DND-41 (cell line): Measurements from ENCODE around the gene MPHOSPH8.

Experiments used
- ATAC-seq: fragments of 200-7000 bp; cut with Tn5 transposase; 3 replicates; pipeline ENCODE4 v1.9.1; 2021; ENCODE audit warnings: low read depth; ENCODE audit not compliant: insufficient read depth
- DNase-seq: peaks from one replicate; pipeline ENCODE4 v3.0.0-alpha.2; 2020
- H2AFZ ChIP-seq: 2 replicates; pipeline ENCODE4 v1.6.0; 2012; ENCODE audit warnings: low read depth, low read length
- H3K27ac ChIP-seq: 2 replicates; pipeline ENCODE4 v1.5.1; 2012; ENCODE audit warnings: low read length, inconsistent platforms
- H3K27me3 ChIP-seq: fragments of 200-600 bp; sonication (generic); 2 replicates; pipeline ENCODE4 v1.6.0; 2012; ENCODE audit warnings: low read length, mild to moderate bottlenecking, inconsistent platforms; ENCODE audit not compliant: insufficient read depth, poor library complexity
- H3K36me3 ChIP-seq: 2 replicates; pipeline ENCODE4 v1.5.1; 2012; ENCODE audit warnings: low read length, inconsistent platforms; ENCODE audit not compliant: insufficient read depth
- H3K4me1 ChIP-seq: 2 replicates; pipeline ENCODE4 v1.5.1; 2012; ENCODE audit warnings: mild to moderate bottlenecking, low read length; ENCODE audit not compliant: insufficient read depth
- H3K4me2 ChIP-seq: 2 replicates; pipeline ENCODE4 v1.6.0; 2012; ENCODE audit warnings: mild to moderate bottlenecking, moderate library complexity, low read length, inconsistent platforms; ENCODE audit not compliant: insufficient read depth
- H3K4me3 ChIP-seq, 2 experiments: fragments of 200-600 bp in 1 of 2; shearing (Covaris generic) in 1 of 2; 2 replicates each; pipeline ENCODE4 v1.5.1; 2012 to 2016; ENCODE audit warnings: inconsistent platforms in 2 of 2, low read length in 2 of 2, mild to moderate bottlenecking in 2 of 2, low read depth in 1 of 2, moderate library complexity in 1 of 2
- H3K79me2 ChIP-seq: 2 replicates; pipeline ENCODE4 v1.6.0; 2012; ENCODE audit warnings: low read length, inconsistent platforms; ENCODE audit not compliant: insufficient read depth
- H3K9ac ChIP-seq: 2 replicates; pipeline ENCODE4 v1.6.0; 2012; ENCODE audit warnings: low read depth, mild to moderate bottlenecking, inconsistent platforms, low read length, moderate library complexity
- H3K9me3 ChIP-seq: 2 replicates; pipeline ENCODE4 v1.5.1; 2012; ENCODE audit warnings: low read length, moderate library complexity, mild to moderate bottlenecking, inconsistent platforms; ENCODE audit not compliant: insufficient read depth, severe bottlenecking
- H4K20me1 ChIP-seq: 2 replicates; pipeline ENCODE4 v1.6.0; 2012; ENCODE audit warnings: low read length; ENCODE audit not compliant: insufficient read depth
- CTCF ChIP-seq: IDR thresholded peaks from 2 replicates; pipeline ENCODE4 v1.5.1; 2012; ENCODE audit warnings: borderline replicate concordance, low read length, moderate library complexity, mild to moderate bottlenecking; ENCODE audit not compliant: poor library complexity, severe bottlenecking; ENCODE audit errors: extremely low read depth
- EZH2 ChIP-seq: IDR thresholded peaks from 3 replicates; pipeline ENCODE4 v1.6.1; 2012; ENCODE audit warnings: borderline replicate concordance, low read depth, mild to moderate bottlenecking, moderate library complexity, low read length, inconsistent platforms; ENCODE audit not compliant: severe bottlenecking

MPHOSPH8 gene, protein sequence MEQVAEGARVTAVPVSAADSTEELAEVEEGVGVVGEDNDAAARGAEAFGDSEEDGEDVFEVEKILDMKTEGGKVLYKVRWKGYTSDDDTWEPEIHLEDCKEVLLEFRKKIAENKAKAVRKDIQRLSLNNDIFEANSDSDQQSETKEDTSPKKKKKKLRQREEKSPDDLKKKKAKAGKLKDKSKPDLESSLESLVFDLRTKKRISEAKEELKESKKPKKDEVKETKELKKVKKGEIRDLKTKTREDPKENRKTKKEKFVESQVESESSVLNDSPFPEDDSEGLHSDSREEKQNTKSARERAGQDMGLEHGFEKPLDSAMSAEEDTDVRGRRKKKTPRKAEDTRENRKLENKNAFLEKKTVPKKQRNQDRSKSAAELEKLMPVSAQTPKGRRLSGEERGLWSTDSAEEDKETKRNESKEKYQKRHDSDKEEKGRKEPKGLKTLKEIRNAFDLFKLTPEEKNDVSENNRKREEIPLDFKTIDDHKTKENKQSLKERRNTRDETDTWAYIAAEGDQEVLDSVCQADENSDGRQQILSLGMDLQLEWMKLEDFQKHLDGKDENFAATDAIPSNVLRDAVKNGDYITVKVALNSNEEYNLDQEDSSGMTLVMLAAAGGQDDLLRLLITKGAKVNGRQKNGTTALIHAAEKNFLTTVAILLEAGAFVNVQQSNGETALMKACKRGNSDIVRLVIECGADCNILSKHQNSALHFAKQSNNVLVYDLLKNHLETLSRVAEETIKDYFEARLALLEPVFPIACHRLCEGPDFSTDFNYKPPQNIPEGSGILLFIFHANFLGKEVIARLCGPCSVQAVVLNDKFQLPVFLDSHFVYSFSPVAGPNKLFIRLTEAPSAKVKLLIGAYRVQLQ

GRCh38 chr13:19633479-19634255 lies at the start of gene MPHOSPH8:
MPHOSPH8 (plus strand) TSS chr13:19633659; CDS start chr13:19633749, 90 bp downstream.
- no peaks in the 10 kb centered on the region for H3K27me3 ChIP-seq
- peaks cover 33% of the 10 kb centered on the region for H3K4me1 ChIP-seq
- peak within 1 kb of the TSS; percentile 78 for H3K9ac ChIP-seq
- H2AFZ ChIP-seq = peak within 1 kb of the TSS; percentile 84
- H3K79me2 ChIP-seq = peaks cover 50% of the 10 kb centered on the region
- peak within 1 kb of the TSS; percentile 84 for H3K27ac ChIP-seq
- H3K36me3 ChIP-seq = no peaks in the 10 kb centered on the region; the same call in 1 of the 2 replicates
- DNase-seq = peak; percentile 96
- H3K4me3 ChIP-seq = peak within 1 kb of the TSS; percentile 82 to 97
- TF ChIP-seq CTCF (no peak), EZH2 (no peak)
- H3K9me3 ChIP-seq = peaks cover 7% of the 10 kb centered on the region
- H4K20me1 ChIP-seq = peaks cover 16% of the 10 kb centered on the region; the same call in 1 of the 2 replicates
- H3K4me2 ChIP-seq = peak within 1 kb of the TSS; percentile 88
- peak; percentile 95 for ATAC-seq

DNA sequence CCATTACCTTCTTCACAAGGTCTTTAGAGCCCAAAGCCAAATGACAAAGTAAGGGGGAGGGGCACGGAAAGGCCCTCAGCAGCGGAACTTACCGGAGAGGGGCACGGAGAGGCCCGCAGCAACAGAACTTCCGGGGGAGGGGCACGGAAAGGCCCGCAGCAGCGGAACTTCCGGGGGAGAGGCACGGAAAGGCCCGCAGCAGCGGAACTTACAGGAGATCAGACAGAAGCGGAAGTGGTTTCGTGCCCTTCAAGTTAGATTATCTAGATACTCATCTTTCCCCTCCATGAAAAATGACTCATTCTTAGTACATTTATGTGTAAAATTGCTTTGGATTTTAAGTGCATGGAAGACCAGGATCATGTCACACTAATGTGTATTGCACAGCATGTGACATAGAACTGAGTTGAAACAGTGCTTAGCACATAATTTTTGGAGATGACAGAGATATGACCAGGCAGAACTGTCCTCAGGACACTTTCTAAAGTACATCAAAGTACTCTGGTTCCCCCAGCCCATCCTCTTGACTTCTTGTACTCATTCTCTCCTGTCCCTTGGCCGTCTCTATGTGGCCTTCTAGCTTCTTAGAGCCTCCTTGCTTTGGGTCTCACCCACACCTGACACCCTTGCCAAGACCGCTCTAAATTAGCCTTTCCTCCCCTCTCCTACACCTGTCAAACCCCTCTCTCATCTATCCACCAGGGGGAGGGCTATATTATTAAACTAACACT lies 46.4 kb upstream of the MPHOSPH8 start:
- H3K27ac ChIP-seq = no peak overlapping the region
- no peak overlapping the region for H3K4me2 ChIP-seq
- H3K27me3 ChIP-seq = no peaks in the 10 kb centered on the region
- no peak overlapping the region for H2AFZ ChIP-seq
- H3K4me1 ChIP-seq = no peaks in the 10 kb centered on the region
- H3K9ac ChIP-seq = no peak overlapping the region
- no peaks in the 10 kb centered on the region for H3K9me3 ChIP-seq
- H4K20me1 ChIP-seq = no peaks in the 10 kb centered on the region
- H3K79me2 ChIP-seq = no peaks in the 10 kb centered on the region
- H3K4me3 ChIP-seq = no peak overlapping the region
- ATAC-seq = peak; percentile 74
- DNase-seq = peak; percentile 52
- no peaks in the 10 kb centered on the region for H3K36me3 ChIP-seq
- TF ChIP-seq EZH2 (no peak), CTCF (no peak)

DNA sequence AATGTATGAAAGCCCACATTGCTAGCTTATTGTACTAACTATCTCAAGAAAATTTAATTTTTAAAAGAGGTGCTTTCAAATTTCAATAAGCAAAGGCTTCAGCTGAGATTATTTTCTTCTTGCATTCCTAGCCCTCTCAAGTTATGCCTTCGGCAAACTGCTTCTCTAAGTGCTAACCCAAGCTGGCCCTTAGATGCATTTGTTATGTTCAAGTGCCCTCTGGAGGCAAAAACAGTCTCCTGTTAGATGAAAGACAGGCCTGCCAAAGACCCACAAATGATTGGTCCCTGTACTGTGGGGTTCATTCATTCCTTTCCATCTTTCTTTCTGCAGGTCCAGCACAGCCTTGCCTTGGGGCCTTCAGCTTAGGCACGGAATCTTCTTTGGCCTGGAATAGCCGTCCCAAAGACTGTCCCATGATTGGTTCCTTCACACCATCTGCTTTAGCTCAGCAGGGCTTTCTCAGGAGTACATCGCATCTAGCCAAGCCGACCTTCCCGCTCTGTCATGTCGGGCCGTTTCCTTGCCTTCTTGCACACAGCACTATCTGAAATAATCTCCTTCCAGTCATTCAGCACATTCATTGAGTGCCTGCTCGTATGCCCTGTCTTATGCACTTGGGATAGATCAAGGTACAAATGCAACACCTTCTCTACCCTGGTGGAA lies 45.7 kb upstream of the MPHOSPH8 start:
- Histone ChIP-seq H3K36me3 (no peaks in the 10 kb centered on the region), H3K9me3 (no peaks in the 10 kb centered on the region), H3K4me1 (no peaks in the 10 kb centered on the region), H3K4me3 (no peak overlapping the region), H3K27me3 (no peaks in the 10 kb centered on the region), H2AFZ (no peak overlapping the region), H3K4me2 (no peak overlapping the region), H3K79me2 (no peaks in the 10 kb centered on the region), H4K20me1 (no peaks in the 10 kb centered on the region), H3K9ac (no peak overlapping the region), H3K27ac (no peak overlapping the region)
- ATAC-seq = peak; percentile 67
- TF ChIP-seq CTCF (peak; percentile 51), EZH2 (no peak)
- DNase-seq = peak; percentile 19
